Stimulated activated CD4-positive, alpha-beta T cell treated with anti-CD3 and anti-CD28 coated beads, Interleukin-12 subunit alpha, Interleukin-12 subunit beta, amount 100 ng/mL, for 48 hours (primary cell): ENCODE measurements around the gene INO80.
A peak's percentile ranks its signal among the peaks of the same experiment; 100 is the strongest.
"Not testable (repeated sequence)": the region's sequence is repeated elsewhere in the genome, so short reads cannot be mapped to it uniquely, and the experiment has no call there.

Source experiments
- DNase-seq, 3 donors: peaks; one replicate each; pipeline ENCODE4 v3.0.0-alpha.2; 2020; ENCODE audit warnings: low read depth in 2 of 3, low spot score in 1 of 3

The INO80 gene, protein sequence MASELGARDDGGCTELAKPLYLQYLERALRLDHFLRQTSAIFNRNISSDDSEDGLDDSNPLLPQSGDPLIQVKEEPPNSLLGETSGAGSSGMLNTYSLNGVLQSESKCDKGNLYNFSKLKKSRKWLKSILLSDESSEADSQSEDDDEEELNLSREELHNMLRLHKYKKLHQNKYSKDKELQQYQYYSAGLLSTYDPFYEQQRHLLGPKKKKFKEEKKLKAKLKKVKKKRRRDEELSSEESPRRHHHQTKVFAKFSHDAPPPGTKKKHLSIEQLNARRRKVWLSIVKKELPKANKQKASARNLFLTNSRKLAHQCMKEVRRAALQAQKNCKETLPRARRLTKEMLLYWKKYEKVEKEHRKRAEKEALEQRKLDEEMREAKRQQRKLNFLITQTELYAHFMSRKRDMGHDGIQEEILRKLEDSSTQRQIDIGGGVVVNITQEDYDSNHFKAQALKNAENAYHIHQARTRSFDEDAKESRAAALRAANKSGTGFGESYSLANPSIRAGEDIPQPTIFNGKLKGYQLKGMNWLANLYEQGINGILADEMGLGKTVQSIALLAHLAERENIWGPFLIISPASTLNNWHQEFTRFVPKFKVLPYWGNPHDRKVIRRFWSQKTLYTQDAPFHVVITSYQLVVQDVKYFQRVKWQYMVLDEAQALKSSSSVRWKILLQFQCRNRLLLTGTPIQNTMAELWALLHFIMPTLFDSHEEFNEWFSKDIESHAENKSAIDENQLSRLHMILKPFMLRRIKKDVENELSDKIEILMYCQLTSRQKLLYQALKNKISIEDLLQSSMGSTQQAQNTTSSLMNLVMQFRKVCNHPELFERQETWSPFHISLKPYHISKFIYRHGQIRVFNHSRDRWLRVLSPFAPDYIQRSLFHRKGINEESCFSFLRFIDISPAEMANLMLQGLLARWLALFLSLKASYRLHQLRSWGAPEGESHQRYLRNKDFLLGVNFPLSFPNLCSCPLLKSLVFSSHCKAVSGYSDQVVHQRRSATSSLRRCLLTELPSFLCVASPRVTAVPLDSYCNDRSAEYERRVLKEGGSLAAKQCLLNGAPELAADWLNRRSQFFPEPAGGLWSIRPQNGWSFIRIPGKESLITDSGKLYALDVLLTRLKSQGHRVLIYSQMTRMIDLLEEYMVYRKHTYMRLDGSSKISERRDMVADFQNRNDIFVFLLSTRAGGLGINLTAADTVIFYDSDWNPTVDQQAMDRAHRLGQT (N-terminal part only)

DNA sequence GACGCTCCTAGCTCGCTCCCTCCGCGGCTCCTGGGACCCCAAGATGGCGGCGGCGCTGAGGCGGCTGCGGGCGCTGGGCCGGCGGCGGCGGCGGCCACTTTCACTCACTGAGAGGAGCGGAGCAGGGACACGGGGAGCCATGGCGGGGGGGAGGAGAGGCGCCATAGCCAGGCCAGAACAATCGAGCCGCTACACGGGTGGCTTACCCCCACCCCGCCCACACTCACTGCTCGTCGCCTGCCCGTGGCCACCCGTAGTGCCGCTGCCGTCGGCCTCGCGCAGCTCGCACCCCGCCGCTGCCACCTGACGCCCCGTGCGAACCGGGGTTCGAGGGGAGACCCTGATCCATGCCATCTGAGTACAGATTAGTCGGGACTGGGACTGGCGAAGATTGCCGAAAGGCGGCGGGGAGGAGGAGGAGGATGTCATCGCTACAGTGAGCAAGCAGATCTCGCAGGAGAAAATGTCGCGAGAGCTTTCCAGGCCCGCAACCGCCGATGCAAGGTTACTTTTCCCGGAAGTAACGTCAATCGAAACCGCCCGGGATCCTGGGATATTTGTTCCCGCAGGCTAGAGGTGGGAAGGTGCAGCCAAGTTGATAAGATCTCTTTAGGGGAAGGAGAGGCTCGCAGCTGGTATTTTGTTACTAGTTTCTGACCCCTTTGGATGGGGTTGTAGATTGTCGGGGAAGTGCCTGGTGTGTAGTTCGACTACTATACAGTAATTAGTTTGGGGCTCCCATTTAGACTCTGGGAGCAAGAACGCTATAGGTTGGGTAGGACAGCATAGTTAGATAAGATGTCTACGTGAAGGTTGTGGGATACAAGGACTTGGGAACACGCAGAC lies at the start of gene INO80:
Gene INO80, minus strand, starts transcription at position 165 of the 846 bp plus-strand sequence. CDS start 19,970 bp downstream, outside the sequence.
- DNase-seq = peak; percentile 93 to 96 (median 94)

DNA sequence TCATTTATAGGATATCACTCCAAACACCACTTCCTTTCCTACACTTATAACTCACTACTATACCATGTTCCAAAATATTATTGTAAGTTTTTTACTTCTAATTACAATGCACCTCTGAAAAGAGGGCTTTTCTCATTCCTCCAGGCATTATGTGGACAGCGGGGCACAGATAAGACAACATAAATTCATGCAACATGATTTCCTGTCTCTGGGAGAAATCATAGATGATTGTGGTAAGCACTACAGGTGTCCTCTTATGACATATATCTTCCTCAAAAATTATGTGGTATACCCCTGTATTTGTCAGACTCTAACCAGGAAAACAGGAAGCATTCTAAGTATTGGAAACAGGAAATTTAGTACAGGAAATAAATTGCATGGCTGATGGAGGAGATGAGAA lies 45.7 kb upstream of the INO80 start:
- no peak for DNase-seq

DNA sequence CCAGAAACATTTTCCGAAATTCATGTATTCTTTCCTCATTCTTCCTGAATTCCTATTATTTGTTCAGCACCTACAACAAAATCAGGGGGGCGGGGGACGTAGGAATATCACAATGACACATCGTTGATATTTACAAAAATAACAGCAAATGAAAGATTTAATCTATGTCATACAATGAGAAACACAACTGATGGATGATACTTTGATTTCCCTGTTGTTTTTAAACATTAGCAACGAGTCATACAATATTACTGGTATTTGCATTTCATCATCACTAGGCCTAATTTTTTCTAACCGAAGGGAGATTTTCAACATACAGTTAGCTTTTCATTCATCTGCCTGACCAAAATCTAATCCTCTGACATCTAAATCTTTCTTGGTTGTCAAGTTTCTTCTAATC lies 45.3 kb upstream of the INO80 start:
- DNase-seq = no peak

DNA sequence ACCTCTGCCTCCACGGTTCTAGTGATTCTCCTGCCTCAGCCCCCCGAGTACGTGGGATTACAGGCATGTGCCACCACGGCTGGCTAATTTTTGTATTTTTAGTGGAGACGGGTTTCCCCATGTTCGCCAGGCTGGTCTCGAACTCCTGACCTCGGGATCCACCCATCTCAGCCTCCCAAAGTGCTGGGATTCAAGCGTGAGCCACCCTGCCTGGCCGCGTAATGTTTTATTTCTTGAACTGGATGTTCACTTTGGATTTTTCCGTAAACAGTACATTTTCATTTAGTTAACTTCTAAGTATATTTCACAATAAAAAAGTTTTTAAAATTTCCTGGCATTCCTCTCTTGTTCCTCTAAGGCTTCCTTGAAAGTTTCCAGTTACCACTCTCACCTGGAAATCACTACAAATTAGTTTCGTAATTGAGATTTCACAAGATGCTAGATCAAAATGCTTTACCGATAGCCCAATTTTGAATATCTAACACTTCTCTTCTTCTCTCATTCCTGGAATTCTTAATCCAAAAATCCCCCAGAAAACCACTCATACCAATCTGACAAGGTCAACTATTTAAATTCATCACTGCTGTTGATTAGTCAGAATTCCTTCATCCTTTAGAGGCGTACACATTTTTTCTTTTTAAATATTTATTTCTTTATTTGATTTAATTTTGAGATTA lies 44.7 kb upstream of the INO80 start:
- DNase-seq = no peak

DNA sequence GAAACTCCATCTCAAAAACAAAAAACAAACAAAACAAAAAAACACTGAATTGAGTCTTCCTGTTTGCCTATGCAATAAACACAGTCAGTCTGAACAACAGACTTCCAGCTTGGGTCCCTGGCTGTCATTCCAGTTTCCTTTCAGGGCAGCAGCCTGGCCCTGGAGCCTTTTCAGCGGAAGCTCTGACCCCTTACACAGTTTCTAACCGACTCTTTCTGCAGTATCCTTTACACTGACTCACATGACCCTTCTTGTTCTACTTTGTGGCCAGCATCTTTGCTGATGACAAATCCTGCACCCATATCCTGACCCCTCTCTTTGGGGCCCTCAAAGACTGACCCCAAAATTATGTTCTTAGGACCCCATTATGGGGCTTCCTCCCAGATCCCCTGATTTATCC lies 38.3 kb upstream of the INO80 start:
- no peak for DNase-seq

DNA sequence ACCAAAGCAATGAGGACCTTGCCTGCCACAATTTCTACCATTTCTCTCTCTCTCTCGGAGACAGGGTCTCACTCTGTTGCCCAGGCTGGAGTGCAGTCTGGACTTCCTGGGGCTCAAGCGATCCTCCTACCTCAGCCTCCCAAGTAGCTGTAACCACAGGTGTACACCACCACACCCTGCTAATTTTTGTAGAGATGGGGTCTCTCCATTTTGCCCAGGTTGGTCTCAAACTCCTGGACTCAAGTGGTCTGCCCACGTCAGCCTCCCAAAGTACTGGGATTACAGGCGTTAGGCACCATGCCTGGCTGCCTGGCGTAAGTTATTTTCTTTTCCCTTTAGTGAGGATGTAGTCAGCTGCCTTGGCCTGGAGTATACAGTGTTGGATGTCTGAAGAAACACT lies 37.7 kb upstream of the INO80 start:
- no peak for DNase-seq

DNA sequence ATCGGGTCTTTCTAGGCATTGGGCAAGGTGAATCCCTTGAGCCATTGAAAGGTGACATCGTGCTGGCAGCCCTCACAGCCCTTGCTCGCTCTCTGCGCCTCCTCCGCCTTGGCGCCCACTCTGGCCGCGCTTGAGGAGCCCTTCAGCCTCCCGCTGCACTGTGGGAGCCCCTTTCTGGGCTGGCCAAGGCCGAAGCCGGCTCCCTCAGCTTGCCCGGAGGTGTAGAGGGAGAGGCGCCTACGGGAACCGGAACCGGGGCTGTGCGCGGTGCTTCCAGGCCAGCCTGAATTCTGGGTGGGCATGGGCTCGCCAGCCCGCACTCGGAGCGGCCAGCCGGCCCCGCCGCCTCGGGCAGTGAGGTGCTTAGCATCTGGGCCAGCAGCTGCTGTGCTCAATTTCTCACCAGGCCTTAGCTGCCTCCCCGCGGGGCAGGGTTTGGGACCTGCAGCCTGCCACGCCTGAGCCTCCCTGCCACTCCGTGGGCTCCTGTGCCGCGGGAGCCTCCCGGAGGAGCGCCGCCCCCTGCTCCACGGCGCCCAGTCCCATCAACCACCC lies 35.4 kb upstream of the INO80 start:
- DNase-seq = no peak

DNA sequence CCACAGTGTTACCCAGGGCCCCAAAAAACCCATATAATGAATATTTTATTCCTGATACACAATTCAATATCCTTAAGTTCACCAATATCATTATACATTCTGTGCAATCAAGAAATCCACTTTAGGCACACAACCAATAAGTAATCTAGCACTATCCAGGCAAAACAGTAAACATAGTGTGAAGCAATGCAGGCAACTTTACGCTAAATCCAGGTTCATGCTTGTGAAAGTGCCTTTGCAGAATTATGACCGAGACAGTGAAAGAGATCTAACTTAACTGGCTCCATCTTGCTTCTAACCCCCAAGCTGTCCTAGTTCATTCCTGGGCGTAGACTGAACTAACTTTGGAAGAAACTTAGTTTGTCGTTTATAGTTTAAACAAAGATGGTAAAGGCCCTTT lies 34.2 kb upstream of the INO80 start:
- DNase-seq = no peak

DNA sequence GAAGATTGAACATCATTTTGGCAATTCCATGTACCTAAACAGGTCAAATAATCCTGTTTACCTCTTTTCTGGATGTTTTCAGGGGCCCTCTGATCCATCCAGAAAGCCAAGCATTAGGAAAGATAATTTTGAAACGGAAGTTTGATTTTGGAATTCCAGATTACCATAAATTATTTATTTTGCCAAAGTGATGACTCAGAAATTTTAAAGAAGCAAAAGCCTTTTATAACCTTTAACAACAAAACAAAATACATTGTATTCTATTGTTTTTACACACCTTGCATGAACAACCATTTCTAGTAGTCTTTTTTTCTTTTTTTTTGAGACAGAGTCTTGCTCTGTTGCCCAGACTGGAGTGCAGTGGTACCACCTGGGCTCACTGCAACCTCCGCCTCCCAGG lies 32.0 kb upstream of the INO80 start:
- no peak for DNase-seq

DNA sequence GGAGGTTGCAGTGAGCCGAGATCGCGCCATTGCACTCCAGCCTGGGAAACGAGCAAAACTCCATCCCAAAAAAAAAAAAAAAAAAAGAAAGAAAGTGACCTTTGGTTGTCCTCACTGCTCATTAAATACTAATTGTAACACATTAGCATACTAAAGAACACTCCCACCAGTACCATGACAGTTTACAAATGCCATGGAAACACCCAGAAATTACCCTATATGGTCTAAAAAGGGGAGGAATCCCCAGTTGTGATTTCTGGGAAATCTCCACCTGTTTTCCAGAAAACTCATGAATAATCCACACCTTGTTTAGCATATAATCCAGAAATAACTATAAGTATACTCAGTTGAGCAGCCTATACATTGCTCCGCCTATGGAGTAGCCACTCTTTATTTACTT lies 23.5 kb upstream of the INO80 start:
- DNase-seq = no peak

DNA sequence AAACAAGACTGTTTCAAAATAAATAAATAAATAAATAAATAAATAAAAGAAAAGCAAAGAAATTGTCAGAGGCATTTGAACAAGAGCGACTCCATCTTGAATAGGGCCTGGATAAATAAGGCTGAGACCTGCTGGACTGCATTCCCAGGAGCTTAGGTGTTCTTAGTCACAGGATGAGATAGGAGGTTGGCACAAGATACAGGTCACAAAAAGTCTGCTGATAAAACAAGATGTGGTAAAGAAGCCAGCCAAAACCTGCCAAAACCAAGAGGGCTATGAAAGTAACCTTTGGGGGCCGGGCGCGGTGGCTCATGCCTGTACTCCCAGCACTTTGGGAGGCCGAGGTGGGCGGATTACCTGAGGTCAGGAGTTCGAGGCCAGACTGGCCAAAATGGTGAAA lies 23.0 kb upstream of the INO80 start:
- not testable (repeated sequence) for DNase-seq

DNA sequence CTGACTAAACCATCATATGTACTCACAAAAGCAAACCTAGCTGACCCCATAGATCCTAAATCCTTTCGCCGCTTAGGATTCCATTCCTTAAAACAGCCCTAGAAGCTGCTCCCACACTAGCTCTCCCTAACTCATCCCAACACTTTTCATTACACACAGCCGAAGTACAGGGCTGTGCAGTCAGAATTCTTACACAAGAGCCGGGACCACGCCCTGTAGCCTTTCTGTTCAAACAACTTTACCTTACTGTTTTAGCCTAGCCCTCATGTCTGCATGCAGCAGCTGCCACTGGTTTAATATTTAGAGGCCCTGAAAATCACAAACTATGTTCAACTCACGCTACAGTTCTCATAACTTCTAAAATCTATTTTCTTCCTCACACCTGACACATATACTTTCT lies 19.5 kb upstream of the INO80 start:
- DNase-seq = not testable (repeated sequence)

DNA sequence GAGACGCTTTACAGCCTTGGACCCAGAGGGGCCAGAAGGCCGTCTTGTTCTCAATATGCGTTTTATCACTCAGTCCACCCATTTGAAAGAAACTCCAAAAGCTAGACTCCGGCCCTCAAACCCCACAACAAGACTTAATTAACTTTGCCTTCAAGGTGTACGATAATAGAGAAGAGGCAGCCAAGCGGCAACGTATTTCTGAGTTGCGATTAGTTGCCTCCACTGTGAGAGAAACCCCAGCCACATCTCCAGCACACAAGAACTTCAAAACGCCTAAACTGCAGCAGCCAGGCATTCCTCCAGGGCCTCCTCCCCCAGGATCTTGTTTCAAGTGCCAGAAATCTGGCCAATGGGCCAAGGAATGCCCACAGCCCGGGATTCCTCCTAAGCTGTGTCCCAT lies 17.4 kb upstream of the INO80 start:
- no peak for DNase-seq

DNA sequence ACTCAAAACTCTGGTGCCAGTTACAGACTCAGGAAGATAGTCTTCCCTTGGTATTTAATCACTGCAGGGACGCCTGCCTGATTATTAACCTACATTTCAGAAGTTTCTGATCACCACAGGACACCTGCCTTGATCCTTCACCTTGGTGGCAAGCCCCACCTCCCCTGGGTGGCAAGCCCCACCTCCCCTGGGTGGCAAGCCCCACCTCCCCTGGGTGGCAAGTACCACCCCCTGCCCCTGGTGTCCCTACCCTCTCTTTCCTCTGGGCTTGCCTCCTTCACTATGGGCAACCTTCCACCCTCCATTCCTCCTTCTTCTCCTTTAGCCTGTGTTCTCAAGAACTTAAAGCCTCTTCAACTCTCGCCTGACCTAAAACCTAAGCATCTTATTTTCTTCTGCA lies 16.0 kb upstream of the INO80 start:
- DNase-seq = not testable (repeated sequence)

DNA sequence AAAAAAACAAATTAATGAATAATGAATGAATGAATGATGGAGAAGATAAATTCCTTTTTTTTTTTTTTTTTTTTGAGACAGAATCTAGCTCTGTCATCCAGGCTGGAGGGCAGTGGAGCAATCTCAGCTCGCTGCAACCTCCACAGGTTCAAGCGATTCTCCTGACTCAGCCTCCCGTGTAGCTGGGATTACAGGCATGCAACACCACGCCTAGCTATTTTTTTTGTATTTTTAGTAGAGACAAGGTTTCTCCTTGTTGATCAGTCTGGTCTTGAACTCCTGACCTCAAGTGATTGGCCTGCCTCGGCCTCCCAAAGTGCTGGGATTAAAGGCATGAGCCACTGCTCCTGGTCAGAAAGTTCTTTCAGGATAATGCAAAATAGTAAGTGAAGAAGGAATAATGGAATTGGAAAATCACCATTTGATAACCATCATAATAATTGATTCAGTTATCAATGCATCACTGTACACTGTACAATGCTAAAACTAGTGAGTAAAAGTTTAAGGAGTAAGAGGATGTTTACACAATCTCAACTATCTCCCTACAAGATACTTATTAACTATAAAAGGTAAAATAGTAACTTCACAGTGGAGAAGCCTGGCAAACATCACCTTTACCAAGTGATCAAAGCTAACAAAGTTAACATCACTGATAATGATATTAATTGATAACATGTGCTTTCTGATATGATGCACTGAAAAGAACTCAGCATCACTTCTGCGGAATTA lies 12.3 kb upstream of the INO80 start:
- DNase-seq = no peak

DNA sequence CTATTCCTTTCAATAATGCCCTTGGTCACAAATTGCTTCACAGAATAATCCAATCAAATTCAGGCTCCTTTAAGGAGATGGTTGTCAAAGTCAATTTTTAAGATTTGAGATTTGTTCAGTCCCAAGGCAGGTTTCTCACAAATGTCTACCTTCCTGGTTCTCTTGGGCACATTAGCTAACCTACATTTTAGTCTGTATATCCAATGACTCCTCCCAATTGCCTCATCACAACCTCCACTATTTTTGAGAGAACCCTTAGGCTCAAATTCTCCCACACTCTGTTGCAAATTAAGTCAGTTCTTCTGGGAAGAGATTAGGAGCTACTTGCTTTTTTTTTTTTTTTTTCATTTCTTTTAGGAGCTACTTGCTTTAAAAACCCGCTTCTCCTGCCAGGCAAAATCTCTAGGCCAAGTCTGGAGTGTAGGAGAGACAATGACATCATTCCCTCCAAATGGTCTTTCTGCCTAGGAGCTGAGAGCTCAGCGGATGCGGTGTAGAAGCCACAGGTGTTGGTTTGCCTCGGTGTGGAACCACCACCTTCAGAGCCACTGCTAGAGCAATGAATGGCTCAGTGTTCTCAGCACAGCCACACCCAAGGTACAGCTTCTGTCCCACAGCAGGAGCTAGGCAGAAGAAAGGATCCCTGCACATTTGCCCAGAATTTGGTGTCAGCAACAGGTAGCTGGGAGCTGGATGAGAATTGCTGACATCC lies 10.0 kb upstream of the INO80 start:
- no peak for DNase-seq

DNA sequence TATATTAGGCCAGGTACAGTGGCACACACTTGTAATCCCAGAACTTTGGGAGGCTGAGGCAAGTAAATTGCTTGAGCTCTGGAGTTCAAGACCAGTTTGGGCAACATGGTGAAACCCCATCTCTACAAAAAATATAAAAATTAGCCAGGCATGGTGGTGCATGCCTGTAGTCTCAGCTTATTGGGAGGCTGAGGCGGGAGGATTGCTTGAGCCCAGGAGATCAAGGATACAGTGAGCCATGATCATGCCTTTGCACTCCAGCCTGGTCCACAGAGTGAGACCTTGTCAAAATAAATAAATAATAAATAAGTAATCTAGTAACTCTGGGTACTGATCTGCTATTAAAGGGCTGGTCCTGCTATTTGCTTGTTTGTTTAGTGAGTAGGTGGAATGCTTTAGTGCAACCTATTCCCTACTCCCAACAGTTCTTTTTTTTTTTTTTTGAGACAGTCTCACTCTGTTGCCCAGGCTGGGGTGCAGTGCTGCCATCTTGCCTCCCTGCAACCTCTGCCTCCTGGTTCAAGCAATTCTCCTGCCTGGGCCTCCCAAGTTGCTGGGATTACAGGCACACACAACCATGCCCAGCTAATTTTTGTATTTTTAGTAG lies 9.1 kb upstream of the INO80 start:
- no peak for DNase-seq

DNA sequence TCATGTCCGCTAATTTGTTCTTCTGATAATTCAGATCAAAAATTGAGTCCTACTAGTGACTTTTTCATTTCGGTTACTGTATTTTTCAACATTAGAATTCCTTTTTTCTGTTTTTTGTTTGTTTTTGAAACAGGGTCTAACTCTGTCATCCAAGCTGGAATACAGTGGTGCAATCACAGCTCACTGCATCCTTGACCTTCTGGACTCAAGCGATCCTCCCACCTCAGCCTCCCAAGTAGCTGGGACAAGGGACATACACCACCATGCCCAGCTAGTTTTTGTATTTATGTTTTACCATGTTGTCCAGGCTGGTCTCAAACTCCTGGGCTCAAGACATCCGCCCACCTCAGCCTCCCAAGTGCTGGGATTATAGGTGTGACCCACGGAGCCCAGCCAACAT lies 8.0 kb upstream of the INO80 start:
- no peak for DNase-seq
